ENCODE data around the gene DDX23. TPM values are rescaled to one million over a fixed set of nuclear protein-coding genes. Genes with fewer than 3 reads are reported as not detected.
"Not testable (repeated sequence)": the region's sequence is repeated elsewhere in the genome, so short reads cannot be mapped to it uniquely, and the experiment has no call there.

The DDX23 gene
- total RNA-seq, 1 experiment from 2014 or later = 106 TPM

- not testable (repeated sequence) for DNase-seq; H3K27me3 ChIP-seq (ENCODE audit: control insufficient read depth, insufficient read depth, low read length); H3K36me3 ChIP-seq (replicated peaks; ENCODE audit: control insufficient read depth, insufficient read depth, low read length); H3K4me3 ChIP-seq (ENCODE audit: insufficient read depth, low read depth, low read length)
Measured at GRCh38 chr12:48873534-48873933, 21.6 kb upstream of the DDX23 start.

DNA sequence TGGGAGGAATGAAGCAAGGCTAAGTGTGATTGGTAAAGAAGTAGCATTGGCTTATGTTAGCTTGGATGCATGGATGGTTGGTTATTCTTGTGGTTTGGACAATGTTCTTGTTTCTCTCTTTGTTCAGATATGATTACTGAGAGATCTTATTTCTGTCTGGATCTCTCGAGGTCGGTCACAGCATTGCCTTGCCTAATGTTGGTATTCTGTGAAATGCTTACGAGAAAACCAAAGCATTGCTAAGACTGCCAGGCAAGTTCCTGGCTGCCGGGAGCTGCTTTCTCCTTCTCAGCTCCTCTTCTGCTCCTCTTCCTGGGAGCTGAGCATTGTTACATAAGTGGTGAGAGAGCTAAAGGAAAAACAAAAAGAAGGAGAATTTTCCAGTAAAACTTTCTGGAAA is 21.1 kb upstream of the DDX23 start:
- H3K4me3 ChIP-seq (ENCODE audit: insufficient read depth, low read depth, low read length) = no peak overlapping the region
- H3K27me3 ChIP-seq (ENCODE audit: control insufficient read depth, insufficient read depth, low read length) = no peaks in the 10 kb centered on the region; the same call in 1 of the 2 replicates
- no peaks in the 10 kb centered on the region for H3K36me3 ChIP-seq (replicated peaks; ENCODE audit: control insufficient read depth, insufficient read depth, low read length)
- no peak for DNase-seq

DNA sequence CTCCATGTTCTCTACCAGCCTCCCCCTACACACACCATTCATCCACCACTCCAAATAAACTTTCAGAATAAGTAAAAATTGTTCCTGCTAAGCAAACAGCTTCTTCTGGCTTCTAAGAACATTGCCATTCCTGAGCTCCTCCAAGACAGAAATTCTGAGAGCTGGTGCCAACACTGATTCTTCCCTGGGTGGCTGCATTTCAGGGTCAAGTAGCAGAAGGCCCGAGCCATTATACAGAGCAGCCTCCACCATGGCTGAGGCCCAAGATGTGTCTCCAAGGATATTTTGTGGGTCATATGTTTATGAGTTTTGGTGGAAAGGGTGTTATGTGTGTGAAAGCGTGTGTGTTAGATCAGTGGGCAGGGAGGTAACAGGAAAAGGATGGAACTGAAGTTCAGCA is 17.2 kb upstream of the DDX23 start:
- no peak for DNase-seq
- Histone ChIP-seq H3K4me3 (ENCODE audit: insufficient read depth, low read depth, low read length) (no peak overlapping the region), H3K36me3 (replicated peaks; ENCODE audit: control insufficient read depth, insufficient read depth, low read length) (no peaks in the 10 kb centered on the region), H3K27me3 (ENCODE audit: control insufficient read depth, insufficient read depth, low read length) (peaks cover 13% of the 10 kb centered on the region)

DNA sequence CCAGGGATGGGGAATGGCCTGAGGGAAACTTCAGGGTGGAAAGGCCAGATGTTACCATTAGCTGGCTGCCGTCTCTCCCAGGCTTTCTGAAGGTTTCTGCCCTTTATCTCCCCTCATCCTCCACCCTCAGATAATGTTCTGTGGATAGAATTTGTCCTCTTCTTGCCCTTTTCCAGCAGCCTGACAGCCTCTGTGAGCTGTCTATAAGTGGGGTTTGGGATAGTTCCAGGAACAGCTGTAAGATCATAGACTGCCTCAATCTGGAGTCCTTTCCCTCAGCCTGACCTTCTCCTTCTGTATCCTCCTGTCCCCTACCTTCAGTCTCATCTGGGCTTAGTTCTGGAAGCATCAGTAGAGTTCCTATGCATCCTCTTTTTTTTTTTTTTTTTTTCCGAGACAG is 16.5 kb upstream of the DDX23 start:
- DNase-seq = no peak
- no peak overlapping the region for H3K4me3 ChIP-seq (ENCODE audit: insufficient read depth, low read depth, low read length)
- no peaks in the 10 kb centered on the region for H3K36me3 ChIP-seq (replicated peaks; ENCODE audit: control insufficient read depth, insufficient read depth, low read length)
- H3K27me3 ChIP-seq (ENCODE audit: control insufficient read depth, insufficient read depth, low read length) = peaks cover 15% of the 10 kb centered on the region

DNA sequence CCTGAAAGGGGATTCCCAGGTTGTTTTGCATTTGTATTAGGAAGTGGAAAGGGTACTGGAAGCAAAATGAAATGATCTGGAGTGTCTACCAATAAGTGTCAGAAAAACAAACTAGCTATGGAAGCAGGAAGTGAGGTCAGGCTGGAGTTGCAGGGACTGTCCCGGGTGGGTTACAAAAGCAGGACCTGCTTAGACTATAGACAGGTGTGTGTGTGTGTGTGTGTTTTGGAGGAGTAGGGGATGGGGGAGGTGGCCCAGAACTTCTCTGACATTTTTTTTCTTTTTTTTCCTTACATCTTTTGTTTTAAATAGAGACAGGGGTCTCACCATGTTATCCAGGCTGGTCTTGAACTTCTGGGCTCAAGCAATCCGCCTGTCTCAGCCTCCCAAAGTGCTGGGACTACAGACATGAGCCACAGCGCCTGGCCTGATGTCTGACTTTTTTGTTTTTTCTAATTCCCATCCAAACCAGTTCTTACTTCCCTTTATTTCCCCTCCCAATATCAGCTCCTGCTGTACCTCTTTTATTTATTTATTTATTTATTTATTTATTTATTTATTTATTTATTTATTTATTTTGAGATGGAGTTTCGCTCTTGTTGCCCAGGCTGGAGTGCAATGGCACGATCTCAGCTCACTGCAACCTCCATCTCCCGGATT is 14.2 kb upstream of the DDX23 start:
- Histone ChIP-seq H3K4me3 (ENCODE audit: insufficient read depth, low read depth, low read length) (0 out of 2 replicates have a peak overlapping the region, but pooled peaks have one; percentile 6), H3K36me3 (replicated peaks; ENCODE audit: control insufficient read depth, insufficient read depth, low read length) (peaks cover 3% of the 10 kb centered on the region), H3K27me3 (ENCODE audit: control insufficient read depth, insufficient read depth, low read length) (peaks cover 15% of the 10 kb centered on the region)
- DNase-seq = no peak

- Histone ChIP-seq H3K36me3 (replicated peaks; ENCODE audit: control insufficient read depth, insufficient read depth, low read length) (peaks cover 5% of the 10 kb centered on the region), H3K4me3 (ENCODE audit: insufficient read depth, low read depth, low read length) (peak within 1 kb of the TSS; percentile 84), H3K27me3 (ENCODE audit: control insufficient read depth, insufficient read depth, low read length) (peaks cover 15% of the 10 kb centered on the region)
- peak; percentile 95 for DNase-seq
Measured at GRCh38 chr12:48865281-48866051, 13.5 kb upstream of the DDX23 start, which contains the start of gene RND1. Gene RND1, minus strand, starts transcription at chr12:48865870. Its CDS starts 103 bp downstream, at chr12:48865767.

DNA sequence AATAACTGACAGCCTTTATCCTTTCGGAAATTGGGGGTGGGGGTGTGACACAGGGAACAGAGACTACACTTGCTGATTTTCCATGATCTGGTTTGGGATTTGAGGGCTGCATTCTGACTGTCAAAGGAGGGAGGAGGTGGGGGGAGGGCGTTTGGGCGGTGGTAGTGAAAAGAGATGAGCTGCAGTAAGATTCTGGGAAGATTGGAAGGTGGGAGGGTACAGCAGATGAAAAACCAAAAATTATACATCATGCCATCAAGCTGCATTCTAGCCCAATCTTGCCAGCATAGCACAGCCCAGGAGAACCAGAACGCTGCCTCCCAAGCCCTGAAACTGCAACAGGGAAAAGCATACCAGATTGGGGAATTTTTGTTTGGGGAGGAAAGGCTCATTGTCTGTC is 11.3 kb upstream of the DDX23 start:
- DNase-seq = no peak
- Histone ChIP-seq H3K27me3 (ENCODE audit: control insufficient read depth, insufficient read depth, low read length) (peaks cover 15% of the 10 kb centered on the region), H3K36me3 (replicated peaks; ENCODE audit: control insufficient read depth, insufficient read depth, low read length) (peaks cover 5% of the 10 kb centered on the region), H3K4me3 (ENCODE audit: insufficient read depth, low read depth, low read length) (no peak overlapping the region)

DNA sequence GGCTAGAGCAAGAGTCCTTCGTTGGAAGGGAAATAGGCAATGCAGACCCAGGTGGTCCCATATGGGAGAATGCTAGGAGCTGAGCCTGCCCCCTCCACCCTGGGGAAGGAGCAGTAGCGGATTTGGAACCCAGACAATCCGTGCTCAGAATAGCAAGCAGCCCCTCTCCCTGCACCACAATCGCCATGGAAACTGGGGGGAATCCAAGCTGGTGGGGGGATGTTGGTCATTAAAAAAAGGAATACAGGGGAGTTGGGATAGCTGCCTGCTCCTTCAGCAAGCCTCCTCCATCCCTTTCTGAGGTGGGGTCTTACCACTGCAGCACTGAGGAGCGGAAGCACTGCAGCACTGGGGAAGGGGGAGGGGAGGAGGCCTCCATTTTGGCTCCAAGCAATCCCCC is 10.8 kb upstream of the DDX23 start:
- Histone ChIP-seq H3K27me3 (ENCODE audit: control insufficient read depth, insufficient read depth, low read length) (peaks cover 15% of the 10 kb centered on the region), H3K36me3 (replicated peaks; ENCODE audit: control insufficient read depth, insufficient read depth, low read length) (peaks cover 5% of the 10 kb centered on the region), H3K4me3 (ENCODE audit: insufficient read depth, low read depth, low read length) (no peak overlapping the region)
- no peak for DNase-seq

DNA sequence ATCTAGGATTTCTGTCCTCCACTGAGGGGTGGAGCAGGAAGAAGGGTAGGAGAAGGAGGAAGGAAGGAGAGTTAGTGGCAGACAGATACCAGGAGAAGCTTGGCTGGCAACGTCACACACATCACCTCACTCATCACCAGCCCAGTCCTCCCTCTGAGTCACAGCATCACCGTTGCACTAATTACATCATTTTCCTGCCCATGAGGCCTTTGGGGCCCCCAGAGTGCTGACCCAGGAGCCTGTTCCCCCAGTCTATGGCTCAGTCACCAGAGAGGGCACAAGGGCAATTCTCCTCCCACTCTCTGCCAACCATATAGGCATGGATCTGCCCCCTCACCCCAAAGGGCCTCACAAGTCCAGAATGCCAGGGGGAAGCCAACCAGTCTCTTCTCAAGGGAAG is 9.1 kb upstream of the DDX23 start:
- Histone ChIP-seq H3K4me3 (ENCODE audit: insufficient read depth, low read depth, low read length) (no peak overlapping the region), H3K36me3 (replicated peaks; ENCODE audit: control insufficient read depth, insufficient read depth, low read length) (peaks cover 5% of the 10 kb centered on the region), H3K27me3 (ENCODE audit: control insufficient read depth, insufficient read depth, low read length) (peaks cover 15% of the 10 kb centered on the region)
- DNase-seq = no peak

GRCh38 chr12:48860236-48860635 is 8.3 kb upstream of the DDX23 start:
- H3K36me3 ChIP-seq (replicated peaks; ENCODE audit: control insufficient read depth, insufficient read depth, low read length); H3K4me3 ChIP-seq (ENCODE audit: insufficient read depth, low read depth, low read length); DNase-seq: not testable (repeated sequence)
- H3K27me3 ChIP-seq (ENCODE audit: control insufficient read depth, insufficient read depth, low read length) = peaks cover 11% of the 10 kb centered on the region

- peaks cover 5% of the 10 kb centered on the region for H3K36me3 ChIP-seq (replicated peaks; ENCODE audit: control insufficient read depth, insufficient read depth, low read length)
- H3K27me3 ChIP-seq (ENCODE audit: control insufficient read depth, insufficient read depth, low read length) = peaks cover 5% of the 10 kb centered on the region; the same call in 1 of the 2 replicates
- H3K4me3 ChIP-seq (ENCODE audit: insufficient read depth, low read depth, low read length) = no peak overlapping the region
- no peak for DNase-seq
Measured at GRCh38 chr12:48859607-48860006, 7.6 kb upstream of the DDX23 start.

GRCh38 chr12:48858043-48858442 is 6.1 kb upstream of the DDX23 start:
- no peak overlapping the region for H3K4me3 ChIP-seq (ENCODE audit: insufficient read depth, low read depth, low read length)
- peaks cover 5% of the 10 kb centered on the region for H3K36me3 ChIP-seq (replicated peaks; ENCODE audit: control insufficient read depth, insufficient read depth, low read length)
- DNase-seq = no peak
- no peaks in the 10 kb centered on the region; the same call in 1 of the 2 replicates for H3K27me3 ChIP-seq (ENCODE audit: control insufficient read depth, insufficient read depth, low read length)

- Histone ChIP-seq H3K36me3 (replicated peaks; ENCODE audit: control insufficient read depth, insufficient read depth, low read length) (peaks cover 5% of the 10 kb centered on the region), H3K4me3 (ENCODE audit: insufficient read depth, low read depth, low read length) (no peak overlapping the region), H3K27me3 (ENCODE audit: control insufficient read depth, insufficient read depth, low read length) (no peaks in the 10 kb centered on the region)
- DNase-seq = no peak
Measured at GRCh38 chr12:48857278-48857994, 5.5 kb upstream of the DDX23 start.

GRCh38 chr12:48856379-48856778 is 4.4 kb upstream of the DDX23 start:
- no peak for DNase-seq
- H3K4me3 ChIP-seq (ENCODE audit: insufficient read depth, low read depth, low read length) = no peak overlapping the region
- H3K27me3 ChIP-seq (ENCODE audit: control insufficient read depth, insufficient read depth, low read length) = no peaks in the 10 kb centered on the region
- peaks cover 4% of the 10 kb centered on the region for H3K36me3 ChIP-seq (replicated peaks; ENCODE audit: control insufficient read depth, insufficient read depth, low read length)

GRCh38 chr12:48854932-48855331 is 3.0 kb upstream of the DDX23 start:
- DNase-seq; H3K4me3 ChIP-seq (ENCODE audit: insufficient read depth, low read depth, low read length); H3K27me3 ChIP-seq (ENCODE audit: control insufficient read depth, insufficient read depth, low read length); H3K36me3 ChIP-seq (replicated peaks; ENCODE audit: control insufficient read depth, insufficient read depth, low read length): not testable (repeated sequence)

All from H7 (cell line).